HG03565 (cell line): ENCODE measurements around the gene LOXL3.

ENCODE experiments used
- ATAC-seq: cut with Tn5 transposase; IDR thresholded peaks from one replicate; pipeline ENCODE4 v1.9.1; 2021; ENCODE audit warnings: mild to moderate bottlenecking, moderate library complexity; ENCODE audit not compliant: unreplicated experiment

Gene LOXL3

GRCh38 chr2:74511104-74511989, 42.4 kb downstream of the LOXL3 start:
- no peak for ATAC-seq

GRCh38 chr2:74510272-74510671, 43.5 kb downstream of the LOXL3 start:
- ATAC-seq, result no peak

- peak; percentile 1 for ATAC-seq
These were observed 45.7 kb downstream of the LOXL3 start for GRCh38 chr2:74507926-74508520.

GRCh38 chr2:74507145-74507925, 46.4 kb downstream of the LOXL3 start, which contains the start of gene PCGF1:
Gene PCGF1 (minus strand): TSS chr2:74507695. CDS start chr2:74507668, 27 bp downstream.
- peak; percentile 87 for ATAC-seq

- ATAC-seq, result no peak
These were observed 48.1 kb downstream of the LOXL3 start for GRCh38 chr2:74505448-74506246.

GRCh38 chr2:74504591-74504990, 49.2 kb downstream of the LOXL3 start:
- ATAC-seq, result no peak

- no peak for ATAC-seq
These were observed 50.0 kb downstream of the LOXL3 start for GRCh38 chr2:74503506-74504475.

GRCh38 chr2:74502720-74503505, 50.8 kb downstream of the LOXL3 start:
- peak; percentile 27 for ATAC-seq

- no peak for ATAC-seq
These were observed 51.5 kb downstream of the LOXL3 start for GRCh38 chr2:74502147-74502719.

GRCh38 chr2:74501335-74502071, 52.2 kb downstream of the LOXL3 start:
- no peak for ATAC-seq

GRCh38 chr2:74500578-74500946, 53.2 kb downstream of the LOXL3 start:
- ATAC-seq, result no peak

GRCh38 chr2:74499940-74500577, 53.7 kb downstream of the LOXL3 start:
- no peak for ATAC-seq

- ATAC-seq, result no peak
These were observed 54.3 kb downstream of the LOXL3 start, which contains the start of gene LBX2 for GRCh38 chr2:74499267-74499939. Gene LBX2 (minus strand): TSS chr2:74499603. CDS start chr2:74499537, 66 bp downstream.

GRCh38 chr2:74498500-74499266, 55.1 kb downstream of the LOXL3 start:
- no peak for ATAC-seq

- no peak for ATAC-seq
These were observed 55.8 kb downstream of the LOXL3 start for GRCh38 chr2:74497777-74498499.
